Stimulated activated CD4-positive, alpha-beta T cell treated with anti-CD3 and anti-CD28 coated beads, Interleukin-4, amount 100 ng/mL, for 1 hour (primary cell): ENCODE measurements around the gene PTPRQ.

Source experiments
- DNase-seq: peaks from one replicate; pipeline ENCODE4 v3.0.0-alpha.2; 2020

The PTPRQ gene

GRCh38 chr12:80576641-80577418 is 132.8 kb downstream of the PTPRQ start:
- no peak for DNase-seq

- no peak for DNase-seq
Observed at GRCh38 chr12:80580254-80580653, 136.2 kb downstream of the PTPRQ start.

GRCh38 chr12:80581783-80582182 is 137.7 kb downstream of the PTPRQ start:
- no peak for DNase-seq

GRCh38 chr12:80582431-80582830 is 138.4 kb downstream of the PTPRQ start:
- DNase-seq, result no peak

- DNase-seq, result no peak
Observed at GRCh38 chr12:80589077-80589476, 145.0 kb downstream of the PTPRQ start.

GRCh38 chr12:80590085-80590484 is 146.1 kb downstream of the PTPRQ start:
- no peak for DNase-seq

GRCh38 chr12:80593766-80594165 is 149.7 kb downstream of the PTPRQ start:
- DNase-seq, result no peak

GRCh38 chr12:80596509-80596908 is 152.5 kb downstream of the PTPRQ start:
- DNase-seq, result no peak

- DNase-seq, result no peak
Observed at GRCh38 chr12:80598004-80598606, 154.1 kb downstream of the PTPRQ start.

- no peak for DNase-seq
Observed at GRCh38 chr12:80602455-80602854, 158.4 kb downstream of the PTPRQ start.

- DNase-seq, result no peak
Observed at GRCh38 chr12:80607361-80608135, 163.5 kb downstream of the PTPRQ start.

GRCh38 chr12:80617733-80618132 is 173.7 kb downstream of the PTPRQ start:
- no peak for DNase-seq

GRCh38 chr12:80620281-80620680 is 176.2 kb downstream of the PTPRQ start:
- DNase-seq, result no peak

- no peak for DNase-seq
Observed at GRCh38 chr12:80622271-80622670, 178.2 kb downstream of the PTPRQ start.

- DNase-seq, result no peak
Observed at GRCh38 chr12:80625051-80625450, 181.0 kb downstream of the PTPRQ start.

- no peak for DNase-seq
Observed at GRCh38 chr12:80625901-80626300, 181.9 kb downstream of the PTPRQ start.

GRCh38 chr12:80627782-80628181 is 183.7 kb downstream of the PTPRQ start:
- no peak for DNase-seq

- no peak for DNase-seq
Observed at GRCh38 chr12:80632835-80633234, 188.8 kb downstream of the PTPRQ start.

GRCh38 chr12:80634903-80635302 is 190.9 kb downstream of the PTPRQ start:
- DNase-seq, result no peak

GRCh38 chr12:80636832-80637231 is 192.8 kb downstream of the PTPRQ start:
- DNase-seq, result no peak

- no peak for DNase-seq
Observed at GRCh38 chr12:80641936-80642335, 197.9 kb downstream of the PTPRQ start.

- DNase-seq, result no peak
Observed at GRCh38 chr12:80643961-80644360, 199.9 kb downstream of the PTPRQ start.

- DNase-seq, result no peak
Observed at GRCh38 chr12:80648881-80649280, 204.8 kb downstream of the PTPRQ start.

- no peak for DNase-seq
Observed at GRCh38 chr12:80655751-80656150, 211.7 kb downstream of the PTPRQ start.
